T-helper 9 cell (primary cell): ENCODE data around the gene JTB.
A peak's percentile ranks its signal among the peaks of the same experiment; 100 is the strongest.

Source experiments
- DNase-seq: peaks from one replicate; pipeline ENCODE4 v3.0.0-alpha.2; 2020

Gene JTB

GRCh38 chr1:153978274-153978909 is 918 bp upstream of the JTB start:
- DNase-seq, result no peak

- DNase-seq, result no peak
Measured at GRCh38 chr1:153976819-153977249, 640 bp downstream of the JTB start.

- no peak for DNase-seq
Measured at GRCh38 chr1:153973525-153973924, 3.9 kb downstream of the JTB start.

- no peak for DNase-seq
Measured at GRCh38 chr1:153973071-153973470, 4.4 kb downstream of the JTB start.

GRCh38 chr1:153970346-153970745 is 7.1 kb downstream of the JTB start:
- DNase-seq, result no peak

- no peak for DNase-seq
Measured at GRCh38 chr1:153968972-153969371, 8.5 kb downstream of the JTB start.

- no peak for DNase-seq
Measured at GRCh38 chr1:153968408-153968807, 9.1 kb downstream of the JTB start.

- DNase-seq, result no peak
Measured at GRCh38 chr1:153968000-153968363, 9.5 kb downstream of the JTB start.

- DNase-seq, result peak; percentile 70
Measured at GRCh38 chr1:153967107-153967999, 10.1 kb downstream of the JTB start, which contains the start of gene CREB3L4. Gene CREB3L4 (plus strand): TSS chr1:153967902. CDS start chr1:153968526, 624 bp downstream.

- no peak for DNase-seq
Measured at GRCh38 chr1:153963850-153964331, 13.6 kb downstream of the JTB start.

GRCh38 chr1:153963030-153963849 is 14.2 kb downstream of the JTB start, which contains the start of gene SLC39A1:
Gene SLC39A1 (minus strand): TSS chr1:153963537. CDS start chr1:153962715, 822 bp downstream.
- peak; percentile 97 for DNase-seq

- no peak for DNase-seq
Measured at GRCh38 chr1:153962088-153963029, 15.1 kb downstream of the JTB start.

- DNase-seq, result no peak
Measured at GRCh38 chr1:153961421-153961820, 16.1 kb downstream of the JTB start.

GRCh38 chr1:153960206-153960605 is 17.3 kb downstream of the JTB start:
- DNase-seq, result no peak

GRCh38 chr1:153959454-153959853 is 18.0 kb downstream of the JTB start:
- no peak for DNase-seq

GRCh38 chr1:153958961-153959260 is 18.6 kb downstream of the JTB start:
- DNase-seq, result no peak

- DNase-seq, result peak; percentile 97
Measured at GRCh38 chr1:153958111-153958960, 19.1 kb downstream of the JTB start, which contains the start of gene CRTC2. Gene CRTC2 (minus strand): TSS chr1:153958612. CDS start chr1:153958497, 115 bp downstream.

GRCh38 chr1:153957744-153958110 is 19.7 kb downstream of the JTB start:
- no peak for DNase-seq

GRCh38 chr1:153956997-153957715 is 20.3 kb downstream of the JTB start:
- DNase-seq, result no peak

GRCh38 chr1:153954826-153955225 is 22.6 kb downstream of the JTB start:
- no peak for DNase-seq
